H1 (cell line): ENCODE measurements around the gene DNAI1. TPM values are rescaled to one million over a fixed set of nuclear protein-coding genes. Genes with fewer than 3 reads are reported as not detected.

Experiments used
- CTCF ChIA-PET: fragments of 300-600 bp; sonication (Branson Sonifier 250); formaldehyde crosslinking; loops from one replicate; lab custom pipeline; 2021; ENCODE audit not compliant: partially characterized antibody; lab: Charles Lee
- POLR2A ChIA-PET: fragments of 300-600 bp; sonication (Branson Sonifier 250); formaldehyde crosslinking; loops from one replicate; lab custom pipeline; 2021; ENCODE audit warnings: inconsistent platforms; ENCODE audit not compliant: partially characterized antibody; lab: Charles Lee
- DNase-seq, 2 experiments: peaks; one replicate each; pipeline versions ENCODE4 v3.0.0 to v3.0.0-alpha.2; 2010 to 2022; ENCODE audit warnings: low spot score in 2 of 2, low read depth in 1 of 2, mixed read lengths in 1 of 2
- FAIRE-seq: peaks from 2 replicates; lab custom pipeline; 2011; peaks lifted over from hg19 to GRCh38; lab: Jason Lieb, UNC
- H2AFZ ChIP-seq: 2 replicates; pipeline ENCODE4 v1.8.1; 2012; ENCODE audit warnings: low read length, inconsistent platforms
- H2AK5ac ChIP-seq: 2 replicates; pipeline ENCODE4 v1.6.1; 2013; ENCODE audit warnings: low read depth, low read length
- H2BK120ac ChIP-seq: replicated peaks from 2 replicates; pipeline ENCODE3; 2013; ENCODE audit warnings: low read depth, low read length, inconsistent platforms
- H2BK12ac ChIP-seq: 2 replicates; pipeline ENCODE4 v1.6.1; 2013; ENCODE audit warnings: low read depth, low read length
- H2BK15ac ChIP-seq: 2 replicates; pipeline ENCODE4 v1.6.1; 2013; ENCODE audit warnings: low read length
- H2BK20ac ChIP-seq: 2 replicates; pipeline ENCODE4 v1.6.1; 2013; ENCODE audit warnings: low read length
- H2BK5ac ChIP-seq: 2 replicates; pipeline ENCODE4 v1.6.1; 2013; ENCODE audit warnings: low read depth, low read length
- H3K14ac ChIP-seq: 2 replicates; pipeline ENCODE4 v1.6.1; 2013; ENCODE audit warnings: inconsistent platforms; ENCODE audit not compliant: insufficient read length
- H3K18ac ChIP-seq: 2 replicates; pipeline ENCODE4 v1.6.1; 2013; ENCODE audit warnings: low read length; ENCODE audit errors: extremely low read depth
- H3K23ac ChIP-seq: 2 replicates; pipeline ENCODE4 v1.6.1; 2013; ENCODE audit warnings: inconsistent platforms; ENCODE audit not compliant: insufficient read length
- H3K23me2 ChIP-seq: 2 replicates; pipeline ENCODE4 v1.6.1; 2013; ENCODE audit warnings: low read depth, low read length
- H3K27ac ChIP-seq: 2 replicates; pipeline ENCODE4 v1.6.1; 2011; ENCODE audit warnings: low read depth, low read length, inconsistent platforms
- H3K27me3 ChIP-seq, 4 experiments: replicated peaks in 1 of 4; 1 replicate in 1 of 4; 2 replicates in 3 of 4; pipeline versions ENCODE4 v1.6.1 to v1.8.1; 2011 to 2013; ENCODE audit warnings: low read length in 3 of 4, mild to moderate bottlenecking in 3 of 4, inconsistent platforms in 2 of 4, mixed read lengths in 2 of 4, moderate library complexity in 1 of 4; ENCODE audit not compliant: control insufficient read depth in 3 of 4, insufficient read depth in 3 of 4; ENCODE audit errors: extremely low read depth in 1 of 4
- H3K36me3 ChIP-seq, 4 experiments: 2 replicates each; pipeline versions ENCODE4 v1.6.1 to v1.8.1; 2011 to 2013; ENCODE audit warnings: mild to moderate bottlenecking in 4 of 4, low read length in 3 of 4, moderate library complexity in 2 of 4, control low read depth in 1 of 4, inconsistent platforms in 1 of 4; ENCODE audit not compliant: insufficient read depth in 4 of 4, control insufficient read depth in 2 of 4
- H3K4ac ChIP-seq: replicated peaks from 2 replicates; pipeline ENCODE3; 2013; ENCODE audit warnings: low read length, low read depth, mixed read lengths, inconsistent platforms; ENCODE audit not compliant: insufficient read length
- H3K4me1 ChIP-seq, 4 experiments: replicated peaks in 1 of 4; 1 replicate in 1 of 4; 2 replicates in 3 of 4; pipeline versions ENCODE4 v1.6.1 to v1.8.1; 2011 to 2013; ENCODE audit warnings: low read length in 3 of 4, inconsistent platforms in 2 of 4, mixed read lengths in 1 of 4; ENCODE audit not compliant: insufficient read depth in 4 of 4, control insufficient read depth in 3 of 4
- H3K4me2 ChIP-seq, 2 experiments: 2 replicates each; pipeline versions ENCODE4 v1.6.1 to v1.8.1; 2011 to 2013; ENCODE audit warnings: low read depth in 2 of 2, low read length in 2 of 2, control low read depth in 1 of 2, inconsistent platforms in 1 of 2, mild to moderate bottlenecking in 1 of 2; ENCODE audit not compliant: insufficient read depth in 1 of 2
- H3K4me3 ChIP-seq, 4 experiments: fragments of 200-600, 300-600 bp in 1 of 4; sonication (generic), shearing (Covaris generic), sonication (Bioruptor Twin) in 1 of 4; 2 replicates each; pipeline versions ENCODE4 v1.5.1 to v1.8.1; 2011 to 2016; ENCODE audit warnings: low read length in 4 of 4, low read depth in 3 of 4, control low read depth in 2 of 4, inconsistent platforms in 2 of 4, mild to moderate bottlenecking in 2 of 4, mixed read lengths in 1 of 4, moderate library complexity in 1 of 4; ENCODE audit not compliant: insufficient read depth in 2 of 4; ENCODE audit errors: extremely low read depth in 1 of 4
- H3K56ac ChIP-seq: replicated peaks from 2 replicates; pipeline ENCODE3; 2013; ENCODE audit warnings: low read depth, mild to moderate bottlenecking, mixed read lengths, low read length, inconsistent platforms; ENCODE audit not compliant: insufficient read length
- H3K79me1 ChIP-seq: 2 replicates; pipeline ENCODE4 v1.6.1; 2013; ENCODE audit warnings: low read depth, low read length, control low read depth
- H3K79me2 ChIP-seq, 2 experiments: 2 replicates each; pipeline versions ENCODE4 v1.6.1 to v1.8.1; 2012 to 2013; ENCODE audit warnings: low read length in 2 of 2, mild to moderate bottlenecking in 2 of 2, inconsistent platforms in 1 of 2; ENCODE audit not compliant: insufficient read depth in 2 of 2, control insufficient read depth in 1 of 2
- H3K9ac ChIP-seq, 4 experiments: replicated peaks in 1 of 4; 1 replicate in 1 of 4; 2 replicates in 3 of 4; pipeline versions ENCODE4 v1.6.1 to v1.8.1; 2011 to 2013; ENCODE audit warnings: low read depth in 3 of 4, low read length in 3 of 4, control low read depth in 2 of 4, mild to moderate bottlenecking in 2 of 4, moderate library complexity in 2 of 4, inconsistent platforms in 1 of 4; ENCODE audit errors: extremely low read depth in 1 of 4
- H3K9me3 ChIP-seq, 2 experiments: 2 replicates each; pipeline versions ENCODE4 v1.6.1 to v1.8.1; 2012 to 2013; ENCODE audit warnings: mild to moderate bottlenecking in 2 of 2, moderate library complexity in 2 of 2, control low read depth in 1 of 2, inconsistent platforms in 1 of 2, low read depth in 1 of 2, low read length in 1 of 2, mixed read lengths in 1 of 2; ENCODE audit not compliant: insufficient read depth in 2 of 2
- H4K20me1 ChIP-seq, 2 experiments: replicated peaks in 1 of 2; 2 replicates each; pipeline versions ENCODE3 to v1.8.1; 2011 to 2013; ENCODE audit warnings: inconsistent platforms in 2 of 2, low read length in 2 of 2, mild to moderate bottlenecking in 1 of 2; ENCODE audit not compliant: insufficient read depth in 2 of 2, control insufficient read depth in 1 of 2
- H4K5ac ChIP-seq: 2 replicates; pipeline ENCODE4 v1.6.1; 2013; ENCODE audit warnings: low read length, low read depth, mixed read lengths, inconsistent platforms; ENCODE audit not compliant: insufficient read length
- H4K8ac ChIP-seq: 2 replicates; pipeline ENCODE4 v1.8.0; 2013; ENCODE audit warnings: mild to moderate bottlenecking, moderate library complexity, low read length, inconsistent platforms; ENCODE audit not compliant: insufficient read depth; ENCODE audit errors: extremely low read depth
- H4K91ac ChIP-seq: replicated peaks from 2 replicates; pipeline ENCODE3; 2013; ENCODE audit warnings: low read length, mixed read lengths, inconsistent platforms; ENCODE audit not compliant: insufficient read length
- CBX8 ChIP-seq: fragments of 300-800, 300-1000 bp; sonication (generic); IDR thresholded peaks from 2 replicates; pipeline ENCODE4 v1.7.1; 2016; ENCODE audit warnings: low read depth, low read length, borderline replicate concordance
- NRF1 ChIP-seq: IDR thresholded peaks from 2 replicates; pipeline ENCODE4 v1.6.1; 2011; ENCODE audit warnings: mild to moderate bottlenecking, low read depth, low read length, improper control_type of control experiment
- SIRT6 ChIP-seq: IDR thresholded peaks from one replicate; pipeline ENCODE4 v1.7.1; 2012; ENCODE audit warnings: low read length, inconsistent platforms
- polyA plus RNA-seq, 7 experiments: library from polyadenylated mRNA; depleted of rRNA in 3 of 7; stranded (reverse) in 5 of 7; unstranded in 2 of 7; fragments of >200 nt in 5 of 7; fragments of 200-250 nt in 2 of 7; gene quantifications; 1 replicate in 5 of 7; 2 replicates in 1 of 7; 4 replicates in 1 of 7; pipeline versions ENCODE4 v1.2.1 to v1.2.3, GENCODE V29; 2011 to 2013; ENCODE audit warnings: missing spikeins in 2 of 7, mixed read lengths in 2 of 7
- total RNA-seq: library from RNA; stranded (reverse); fragmentation: NEBNext Ultra II Directional; extraction: Animal tissue kit (Norgen Biotek cat#: 25700); gene quantifications from 2 replicates; pipeline ENCODE4 v1.2.1, GENCODE V29; 2021

Gene DNAI1
- total and polyA plus RNA-seq, 2 of the 8 experiments (the other 6 are each of a cell fraction or from before 2014, with no cell fraction given): 0.37 to 0.54 TPM

DNA sequence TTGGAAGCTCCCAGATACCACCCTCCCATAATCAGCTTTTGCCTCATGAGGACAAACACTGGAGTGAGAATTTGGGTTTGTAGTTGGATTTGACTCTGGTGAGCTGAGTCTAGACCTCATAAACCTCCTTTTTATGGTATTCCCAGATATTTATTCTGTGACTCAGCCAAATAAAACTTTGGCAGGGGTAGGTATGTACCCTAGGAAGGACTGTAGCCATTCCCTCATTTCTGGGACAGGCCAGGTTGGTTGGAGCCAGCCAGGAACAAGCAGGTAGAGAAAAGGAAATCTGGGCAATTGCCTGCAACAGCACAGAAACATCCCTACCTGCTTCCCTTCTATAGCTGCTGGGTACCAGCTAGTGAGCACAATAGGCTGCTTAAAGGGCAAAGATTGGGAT lies 44.8 kb downstream of the DNAI1 start:
- Histone ChIP-seq H3K27me3 (no peaks in the 10 kb centered on the region), H2BK15ac (no peak overlapping the region), H3K14ac (no peak overlapping the region), H3K27ac (no peak overlapping the region), H3K9me3 (no peaks in the 10 kb centered on the region), H3K23me2 (no peaks in the 10 kb centered on the region), H3K4me3 (no peak overlapping the region), H3K18ac (no peak overlapping the region), H2BK120ac (no peak overlapping the region), H3K56ac (no peak overlapping the region), H2AK5ac (no peak overlapping the region), H3K23ac (no peak overlapping the region), H4K20me1 (no peaks in the 10 kb centered on the region), H3K79me2 (no peaks in the 10 kb centered on the region), H3K4me1 (0 out of 7 replicates have a peak, but pooled peaks cover 0 to 3% (median 0%) of the 10 kb centered on the region in 4 experiments), H3K36me3 (no peaks in the 10 kb centered on the region), H2BK5ac (no peak overlapping the region), H3K4me2 (no peak overlapping the region), H3K79me1 (no peaks in the 10 kb centered on the region), H4K5ac (no peak overlapping the region), H4K91ac (no peak overlapping the region), H2AFZ (no peak overlapping the region), H3K4ac (no peak overlapping the region), H2BK20ac (no peak overlapping the region), H4K8ac (no peak overlapping the region), H2BK12ac (no peak overlapping the region), H3K9ac (no peak overlapping the region)
- ChIA-PET POLR2A (interaction anchor here (2.0 kb wide), 1 partner anchor 11 kb away, joined by 6 read pairs; no protein-coding TSS in a partner anchor), CTCF (interaction anchor here (1.0 to 8.8 kb wide), 19 partner anchors 8 to 143 kb away, joined by 3 to 114 read pairs (median 53); partner anchors contain the start of genes DNAI1, FAM219A and GALT)
- no peak for TF ChIP-seq SIRT6
- TF ChIP-seq NRF1: no peak
- no peak for TF ChIP-seq CBX8
- FAIRE-seq: no peak
- no peak for DNase-seq
